H1 (cell line): Measurements from ENCODE around the gene ANXA9.

Experiments used
- ASH2L ChIP-seq: fragments of 200-600, 300-600 bp; sonication (generic); IDR thresholded peaks from one replicate; pipeline ENCODE4 v1.7.1; 2017; ENCODE audit warnings: low read length
- CTCF ChIP-seq, 3 experiments: IDR thresholded peaks; 1 replicate in 2 of 3; 2 replicates in 1 of 3; pipeline versions ENCODE4 v1.5.1 to v1.6.1; 2011; ENCODE audit warnings: low read length in 3 of 3, mild to moderate bottlenecking in 3 of 3, inconsistent platforms in 2 of 3, low read depth in 1 of 3, moderate library complexity in 1 of 3; ENCODE audit not compliant: insufficient read depth in 1 of 3; ENCODE audit errors: control extremely low read depth in 1 of 3
- EZH2 ChIP-seq: fragments of 200-600 bp; sonication (generic); IDR thresholded peaks from 2 replicates; pipeline ENCODE4 v1.7.1; 2012; ENCODE audit warnings: low read depth, mild to moderate bottlenecking, moderate library complexity, low read length, inconsistent platforms; ENCODE audit not compliant: severe bottlenecking
- GABPA ChIP-seq: IDR thresholded peaks from 2 replicates; pipeline ENCODE4 v1.6.1; 2011; ENCODE audit warnings: mild to moderate bottlenecking, low read length, moderate library complexity, borderline replicate concordance; ENCODE audit not compliant: insufficient read depth
- HDAC6 ChIP-seq: IDR thresholded peaks from one replicate; pipeline ENCODE4 v1.7.1; 2012; ENCODE audit warnings: low read depth, mild to moderate bottlenecking, inconsistent platforms, low read length, moderate library complexity
- POLR2AphosphoS5 ChIP-seq: IDR thresholded peaks from 2 replicates; pipeline ENCODE4 v1.6.1; 2011; ENCODE audit warnings: low read depth, low read length
- RAD21 ChIP-seq, 2 experiments: IDR thresholded peaks in 1 of 2; conservative IDR thresholded peaks in 1 of 2; 2 replicates each; pipeline ENCODE4 v1.6.1; 2011; ENCODE audit warnings: low read depth in 2 of 2, low read length in 2 of 2, improper control_type of control experiment in 1 of 2, inconsistent platforms in 1 of 2, mild to moderate bottlenecking in 1 of 2, moderate library complexity in 1 of 2
- RNF2 ChIP-seq: fragments of 200-900, 300-1000 bp; sonication (generic); IDR thresholded peaks from 2 replicates; pipeline ENCODE4 v1.7.1; 2016; ENCODE audit warnings: borderline replicate concordance, low read depth, mild to moderate bottlenecking, antibody characterized with exemption, low read length; ENCODE audit not compliant: poor library complexity, severe bottlenecking; ENCODE audit errors: missing control alignments
- SP1 ChIP-seq: IDR thresholded peaks from 2 replicates; pipeline ENCODE4 v1.6.1; 2011; ENCODE audit warnings: low read depth, low read length
- TAF1 ChIP-seq: IDR thresholded peaks from 2 replicates; pipeline ENCODE4 v1.6.1; 2011; ENCODE audit warnings: mild to moderate bottlenecking, low read depth, low read length
- USF2 ChIP-seq: IDR thresholded peaks from 2 replicates; pipeline ENCODE4 v1.6.1; 2011; ENCODE audit warnings: low read length, improper control_type of control experiment
- ZNF274 ChIP-seq: IDR thresholded peaks from 2 replicates; pipeline ENCODE4 v1.7.0; 2012; ENCODE audit warnings: low read length, borderline replicate concordance; ENCODE audit errors: extremely low read depth

- TF ChIP-seq GABPA = no peak
- TF ChIP-seq CTCF (IDR thresholded peaks at IDR 0.05; ENCODE audit: control extremely low read depth in 1 of 3, insufficient read depth in 1 of 3, low read depth in 1 of 3, low read length in 3 of 3) = no peak
- TF ChIP-seq SP1 = no peak
- TF ChIP-seq RNF2 = no peak
- no peak for TF ChIP-seq EZH2
- no peak for TF ChIP-seq ZNF274
- no peak for TF ChIP-seq POLR2AphosphoS5
- TF ChIP-seq TAF1 = no peak
- no peak for TF ChIP-seq HDAC6
- TF ChIP-seq ASH2L = no peak
- TF ChIP-seq RAD21 (IDR thresholded peaks at IDR 0.05 in 1 of 2, conservative IDR thresholded peaks at IDR 0.05 in 1 of 2; ENCODE audit: low read depth in 2 of 2, low read length in 2 of 2) = no peak
- no peak for TF ChIP-seq USF2
These were observed 8.7 kb upstream of the ANXA9 start for GRCh38 chr1:150973258-150973835.
